Measurements from ENCODE around the gene NEFH.

Gene NEFH

DNA sequence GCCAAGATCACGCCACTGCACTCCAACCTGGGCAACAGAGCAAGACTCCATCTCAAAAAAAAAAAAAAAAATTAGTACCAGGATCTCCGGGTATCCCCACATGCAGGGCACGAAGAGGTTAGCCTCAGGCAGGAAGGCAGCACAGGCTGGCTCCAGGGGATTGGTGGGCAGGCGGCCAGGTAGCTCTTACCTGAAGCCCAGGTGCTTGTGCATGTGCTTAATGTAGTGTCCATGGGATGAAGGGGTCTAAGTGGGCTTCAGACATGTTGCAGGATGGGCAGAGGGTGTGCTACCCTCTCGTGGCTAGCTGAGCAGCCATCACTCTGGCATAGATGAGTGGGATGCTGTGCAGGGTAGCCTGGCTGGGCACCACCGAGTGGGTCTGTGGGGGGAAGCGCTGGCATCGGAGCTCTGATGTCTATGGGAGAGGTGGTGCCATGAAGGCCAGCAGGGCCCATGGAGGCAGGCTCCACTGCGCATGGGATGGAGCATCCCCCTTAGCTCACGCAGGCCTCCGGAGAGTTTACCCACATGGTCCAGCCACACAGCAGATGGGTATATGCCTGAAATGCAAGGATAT lies 30.6 kb upstream of the NEFH start:
- H3K4me3 ChIP-seq (ENCODE audit: low read length) = no peak overlapping the region
- TF ChIP-seq ZNF274 (IDR thresholded peaks at IDR 0.05; ENCODE audit: low read depth, low read length) = no peak

DNA sequence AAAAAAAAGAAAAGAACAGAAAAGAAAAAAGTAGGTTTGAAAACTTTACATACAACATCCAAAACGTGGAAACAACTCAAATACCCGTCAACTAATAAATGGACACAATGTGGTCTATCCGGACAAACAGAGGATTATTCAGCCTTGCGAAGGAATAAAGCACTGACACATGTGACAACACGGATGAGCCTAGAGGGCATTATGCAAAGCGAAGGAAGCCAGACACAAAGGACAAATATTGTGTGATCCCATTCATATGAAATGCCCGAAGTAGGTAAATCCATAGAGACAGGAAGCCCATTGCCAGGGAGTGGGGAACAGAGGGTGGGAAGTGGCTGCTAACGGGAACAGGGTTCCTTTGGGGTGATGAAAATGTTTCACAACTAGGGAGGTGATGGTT lies 29.8 kb upstream of the NEFH start:
- no peak overlapping the region for H3K4me3 ChIP-seq (ENCODE audit: low read length)
- no peak for TF ChIP-seq ZNF274 (IDR thresholded peaks at IDR 0.05; ENCODE audit: low read depth, low read length)

DNA sequence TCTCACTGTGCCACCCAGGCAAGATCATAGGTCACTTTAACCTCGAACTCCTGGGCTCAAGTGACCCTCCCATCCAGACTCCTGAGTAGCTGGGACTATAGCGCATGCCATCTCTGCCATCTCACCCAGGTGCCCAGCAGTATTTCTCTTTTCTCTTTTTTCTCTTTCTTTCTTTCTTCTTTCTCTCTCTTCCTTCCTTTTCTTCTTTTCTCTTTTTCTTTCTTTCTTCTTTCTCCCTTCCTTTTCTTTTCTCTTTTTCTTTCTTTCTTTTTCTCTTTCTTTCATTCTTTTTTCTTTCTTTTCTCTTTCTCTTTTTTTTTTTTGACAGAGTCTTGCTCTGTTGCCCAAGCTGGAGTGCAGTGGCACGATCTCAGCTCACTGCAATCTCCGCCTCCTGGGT lies 28.2 kb upstream of the NEFH start:
- no peak for TF ChIP-seq ZNF274 (IDR thresholded peaks at IDR 0.05; ENCODE audit: low read depth, low read length)
- H3K4me3 ChIP-seq (ENCODE audit: low read length) = no peak overlapping the region

DNA sequence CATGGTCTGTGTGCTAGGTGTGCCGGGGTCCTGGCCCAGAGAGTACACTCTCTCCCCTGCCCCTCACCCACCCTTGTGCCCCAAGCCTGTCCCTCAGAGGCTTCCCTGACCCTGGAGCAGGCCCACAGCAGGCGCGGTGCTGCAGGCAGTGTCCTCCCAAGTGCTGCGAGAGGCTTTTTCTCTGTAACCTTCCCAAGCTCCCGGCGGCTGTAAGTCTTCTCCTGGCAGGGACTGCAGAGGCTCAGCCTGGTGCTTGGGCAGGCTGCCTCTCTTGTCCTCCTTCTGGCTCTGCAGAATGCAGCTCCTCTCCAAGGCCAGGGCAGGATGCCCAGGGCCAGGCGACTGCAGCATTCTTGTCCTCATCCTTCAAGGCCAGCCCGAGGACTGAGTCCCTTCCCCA lies 25.7 kb upstream of the NEFH start:
- H3K4me3 ChIP-seq (ENCODE audit: low read length) = no peak overlapping the region
- no peak for TF ChIP-seq ZNF274 (IDR thresholded peaks at IDR 0.05; ENCODE audit: low read depth, low read length)

DNA sequence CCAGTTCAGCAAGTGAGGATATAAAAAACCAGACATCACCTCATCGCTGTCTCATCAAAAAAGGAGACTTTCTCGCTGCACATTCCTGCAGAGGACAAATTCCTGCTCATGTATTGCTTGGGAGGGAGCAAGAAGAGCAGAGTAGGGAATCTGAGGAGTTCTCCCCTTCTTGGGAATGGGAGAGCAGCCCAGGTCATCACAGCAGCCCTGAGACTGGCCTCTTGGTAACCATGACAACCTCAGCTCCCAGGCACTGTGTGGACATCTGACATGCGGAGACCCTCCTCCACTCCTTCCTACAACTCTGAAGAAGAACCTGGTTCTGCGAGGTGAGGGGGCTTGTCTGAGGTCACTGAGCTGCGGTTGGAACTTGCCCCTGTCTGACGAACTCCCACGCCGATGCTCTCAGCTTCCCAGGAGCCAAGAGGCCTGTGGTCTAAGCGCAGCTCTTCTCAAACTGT lies 23.8 kb upstream of the NEFH start:
- H3K4me3 ChIP-seq (ENCODE audit: low read length) = no peak overlapping the region
- TF ChIP-seq ZNF274 (IDR thresholded peaks at IDR 0.05; ENCODE audit: low read depth, low read length) = no peak

DNA sequence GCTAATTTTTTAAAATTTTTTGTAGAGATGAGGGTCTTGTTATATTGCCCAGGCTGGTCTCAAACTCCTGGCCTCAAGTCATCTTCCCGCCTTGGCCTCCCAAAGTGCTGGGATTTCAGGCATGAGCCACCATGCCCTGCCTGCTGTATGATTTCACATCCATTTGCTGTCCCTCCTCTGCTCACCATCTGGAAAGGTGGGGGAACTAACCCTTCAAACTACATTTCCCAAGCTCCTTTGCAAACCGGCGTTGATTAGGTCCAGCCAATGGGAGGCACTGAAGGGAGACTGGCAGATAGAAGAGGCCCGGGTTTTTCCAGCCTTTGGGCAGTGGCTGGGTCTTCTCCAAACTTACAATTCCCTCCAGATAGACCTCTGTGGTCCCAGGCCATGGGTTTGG lies 22.3 kb upstream of the NEFH start:
- TF ChIP-seq ZNF274 (IDR thresholded peaks at IDR 0.05; ENCODE audit: low read depth, low read length) = no peak
- no peak overlapping the region for H3K4me3 ChIP-seq (ENCODE audit: low read length)

DNA sequence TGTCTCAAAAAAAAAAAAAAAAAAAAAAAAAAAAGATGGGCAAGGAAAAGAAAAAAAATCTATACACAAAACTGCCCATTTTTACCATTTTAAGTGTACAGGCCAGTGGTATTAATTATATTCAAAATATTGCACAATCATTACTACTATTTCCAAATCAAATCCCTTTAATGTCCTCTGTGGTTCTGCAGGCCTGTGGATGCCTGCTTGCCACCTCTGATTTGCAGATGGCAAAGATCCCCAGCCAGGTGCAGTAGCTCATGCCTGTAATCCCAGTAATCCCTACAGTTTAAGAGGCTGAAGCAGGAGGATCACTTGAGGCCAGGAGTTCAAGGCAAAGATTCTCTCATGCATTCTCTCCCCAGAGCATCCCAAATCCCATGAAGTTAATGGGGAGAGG lies 21.5 kb upstream of the NEFH start:
- H3K4me3 ChIP-seq (ENCODE audit: low read length) = no peak overlapping the region

DNA sequence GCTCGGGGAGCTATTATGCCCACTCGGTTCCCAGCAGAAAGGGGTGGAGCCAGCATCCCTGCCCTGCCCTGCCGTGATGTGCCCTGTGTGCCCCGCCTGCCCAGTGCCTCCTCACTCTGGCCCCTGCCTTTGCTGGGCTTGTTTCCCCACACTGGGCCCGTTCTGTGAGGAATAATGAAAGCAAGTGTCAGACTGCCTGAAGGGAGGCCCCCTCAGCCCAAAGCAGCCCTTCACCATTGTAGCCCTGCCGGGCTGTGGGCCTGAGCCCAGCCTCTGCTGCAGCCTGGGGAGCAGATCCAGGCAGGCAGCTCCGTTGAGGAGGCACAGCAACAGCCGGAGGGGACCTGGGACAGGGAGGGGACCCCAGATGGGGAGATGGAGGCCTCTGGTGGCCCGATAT lies 20.2 kb upstream of the NEFH start:
- no peak for TF ChIP-seq ZNF274 (IDR thresholded peaks at IDR 0.05; ENCODE audit: low read depth, low read length)

More for the DNA sequence above, 21.5 kb upstream of the NEFH start:
- TF ChIP-seq ZNF274 (IDR thresholded peaks at IDR 0.05; ENCODE audit: low read depth, low read length) = no peak

DNA sequence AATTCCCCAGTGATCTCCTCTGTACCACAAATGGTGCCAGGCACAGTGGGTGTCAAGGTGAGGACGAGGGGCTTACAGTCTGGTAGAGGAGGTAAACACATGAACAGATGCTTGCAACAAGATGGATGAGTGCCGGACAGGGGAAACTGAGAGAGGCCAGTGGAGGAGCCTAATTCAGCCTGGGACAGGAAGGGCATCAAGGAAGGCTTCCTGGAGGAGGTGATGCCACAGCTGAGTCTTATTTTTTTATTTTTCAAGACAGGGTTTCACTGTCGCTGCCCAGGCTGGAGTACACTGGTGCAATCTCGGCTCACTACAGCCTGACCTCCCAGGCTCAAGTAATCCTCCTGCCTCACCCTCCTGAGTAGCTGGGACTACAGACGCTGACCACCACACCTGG lies 18.8 kb upstream of the NEFH start:
- no peak for TF ChIP-seq ZNF274 (IDR thresholded peaks at IDR 0.05; ENCODE audit: low read depth, low read length)
- no peak overlapping the region for H3K4me3 ChIP-seq (ENCODE audit: low read length)

More for the DNA sequence above, 20.2 kb upstream of the NEFH start:
- no peak overlapping the region for H3K4me3 ChIP-seq (ENCODE audit: low read length)

DNA sequence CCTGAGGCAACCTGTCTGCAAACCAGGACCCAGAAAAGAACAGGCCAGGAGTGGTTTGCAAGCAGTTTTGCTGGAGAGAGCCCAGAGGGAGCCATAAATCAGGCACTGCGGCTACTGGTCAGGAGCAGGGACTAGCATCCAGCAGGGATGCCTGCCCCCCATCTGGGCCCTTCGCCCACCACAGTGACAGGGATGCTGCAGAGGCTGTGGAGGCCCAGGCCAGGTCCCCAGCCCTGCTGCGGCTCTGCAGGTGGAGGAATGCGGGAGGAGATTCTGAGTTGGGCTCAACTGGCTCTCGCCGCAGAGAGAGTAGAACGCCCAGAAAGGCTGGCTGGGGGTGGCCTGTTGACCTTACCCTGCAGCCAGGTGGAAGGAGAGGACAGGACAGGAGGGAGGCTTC lies 16.4 kb upstream of the NEFH start:
- TF ChIP-seq ZNF274 (IDR thresholded peaks at IDR 0.05; ENCODE audit: low read depth, low read length) = no peak
- no peak overlapping the region for H3K4me3 ChIP-seq (ENCODE audit: low read length)

DNA sequence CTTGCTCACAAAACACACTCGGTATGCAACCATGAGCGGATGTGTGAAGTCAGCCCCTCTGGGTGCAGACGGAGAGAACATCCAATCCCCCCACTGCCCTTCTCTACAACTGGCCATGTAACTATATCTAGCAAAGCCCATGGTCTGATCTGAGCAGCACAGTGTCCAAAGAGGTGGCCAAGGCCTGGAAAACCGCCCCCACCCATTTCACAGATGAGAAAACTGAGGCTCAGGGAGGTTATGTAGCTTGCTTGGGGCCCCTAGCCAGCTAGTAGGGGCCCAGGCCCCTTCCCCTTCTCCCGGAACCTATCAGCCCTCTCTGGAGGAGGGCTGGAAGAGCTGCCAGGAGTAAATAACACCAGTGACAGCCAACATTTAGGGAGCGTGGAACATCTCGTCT lies 15.4 kb upstream of the NEFH start:
- H3K4me3 ChIP-seq (ENCODE audit: low read length) = no peak overlapping the region
- TF ChIP-seq ZNF274 (IDR thresholded peaks at IDR 0.05; ENCODE audit: low read depth, low read length) = no peak

DNA sequence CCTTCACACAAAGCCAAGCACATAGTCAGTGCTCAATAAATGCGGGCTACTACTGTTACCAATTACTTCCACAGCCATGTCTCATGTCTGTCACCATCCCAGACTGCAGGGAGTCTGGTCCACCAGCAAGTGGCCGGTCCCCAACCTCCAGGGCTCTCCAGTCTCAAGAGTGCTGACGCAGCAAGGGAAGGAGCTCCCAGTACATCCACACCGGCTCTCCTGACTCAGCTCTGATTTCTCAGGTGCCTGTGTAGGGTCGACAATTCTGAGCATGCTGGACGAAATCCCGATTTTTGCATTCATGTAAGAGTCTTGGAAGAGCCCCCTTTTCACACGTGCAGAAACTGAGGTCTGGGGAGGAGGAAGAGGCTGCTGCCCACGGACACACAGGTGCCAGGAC lies 10.3 kb upstream of the NEFH start:
- no peak overlapping the region; the same call in 1 of the 2 replicates for H3K4me3 ChIP-seq (ENCODE audit: low read length)

DNA sequence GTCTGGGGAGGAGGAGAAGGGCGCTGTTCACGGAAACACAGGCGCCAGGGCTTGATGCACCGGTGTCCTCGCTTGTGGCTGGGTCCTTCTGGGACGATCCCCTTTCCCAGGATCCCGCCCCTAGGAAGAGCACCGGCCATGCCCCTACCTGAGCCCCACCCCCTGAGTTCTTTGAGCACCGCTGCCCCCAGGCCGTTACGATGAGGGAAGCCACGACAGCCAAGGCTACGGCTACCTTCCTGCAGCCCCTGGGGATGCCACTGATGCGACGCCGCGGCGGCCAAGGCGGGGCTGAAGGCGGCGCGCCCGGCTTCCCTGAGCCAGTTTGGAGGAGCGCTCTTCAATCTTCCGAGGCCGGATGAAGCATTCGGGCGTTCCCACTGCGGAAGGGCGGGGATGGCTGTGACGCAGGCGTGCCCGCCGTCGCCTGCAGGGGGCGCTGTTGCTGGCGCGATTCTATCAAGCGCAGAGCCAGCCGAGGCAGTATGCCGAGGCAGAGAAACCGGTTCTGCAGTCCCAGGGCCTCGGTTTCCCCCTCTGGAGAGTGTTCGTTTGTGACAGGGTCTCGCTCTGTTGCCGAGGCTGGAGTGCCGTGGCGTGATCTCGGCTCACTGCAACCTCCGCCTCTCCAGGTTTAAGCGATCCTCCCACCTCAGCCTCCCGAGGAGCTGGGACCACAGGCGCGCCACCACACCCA lies 9.7 kb upstream of the NEFH start:
- no peak for TF ChIP-seq ZNF274 (IDR thresholded peaks at IDR 0.05; ENCODE audit: low read depth, low read length)
- peak overlapping the region; percentile 8; the same call in 1 of the 2 replicates for H3K4me3 ChIP-seq (ENCODE audit: low read length)

More for the DNA sequence above, 10.3 kb upstream of the NEFH start:
- TF ChIP-seq ZNF274 (IDR thresholded peaks at IDR 0.05; ENCODE audit: low read depth, low read length) = no peak

DNA sequence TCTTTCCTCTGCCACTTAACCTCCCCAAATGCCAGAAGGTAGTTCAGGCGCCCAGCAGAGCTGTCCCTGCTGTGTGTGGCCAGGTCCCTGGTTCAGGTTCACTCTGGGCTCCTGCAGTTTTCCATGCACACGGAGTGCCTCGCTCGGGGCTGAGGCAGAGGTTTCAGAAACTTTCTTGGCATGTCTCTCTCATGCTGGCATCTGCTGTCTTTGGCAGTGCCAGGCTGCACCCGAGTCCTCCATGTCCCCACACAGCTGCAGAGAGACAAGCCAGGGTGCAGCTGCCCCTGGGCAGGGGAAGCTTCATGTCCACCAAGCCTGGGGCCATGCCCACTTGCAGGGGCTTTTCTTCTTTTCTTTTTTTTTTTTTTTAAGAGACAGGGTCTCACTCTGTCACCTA lies 7.0 kb upstream of the NEFH start:
- TF ChIP-seq ZNF274 (IDR thresholded peaks at IDR 0.05; ENCODE audit: low read depth, low read length) = no peak

DNA sequence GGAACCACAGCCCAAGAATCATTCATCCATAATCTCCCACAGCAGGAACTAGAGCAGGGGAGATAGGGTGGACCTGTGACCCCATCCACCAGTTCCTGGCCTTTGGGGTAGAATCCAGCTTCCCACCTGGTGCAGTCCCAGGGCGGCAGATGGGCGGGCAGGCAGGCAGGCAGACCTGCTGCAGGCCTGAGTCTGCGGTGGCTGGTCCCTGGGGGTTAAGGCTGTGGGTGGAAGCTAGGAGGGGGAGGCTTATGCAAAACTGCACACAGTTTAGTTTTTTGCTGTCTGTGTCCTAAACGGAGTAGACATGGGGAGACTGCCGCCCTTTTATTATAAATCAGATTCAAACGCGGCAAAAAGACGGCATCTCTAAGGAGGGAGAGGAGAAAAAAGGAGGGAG lies 4.5 kb upstream of the NEFH start:
- no peak overlapping the region for H3K4me3 ChIP-seq (ENCODE audit: low read length)
- TF ChIP-seq ZNF274 (IDR thresholded peaks at IDR 0.05; ENCODE audit: low read depth, low read length) = no peak

More for the DNA sequence above, 7.0 kb upstream of the NEFH start:
- no peak overlapping the region for H3K4me3 ChIP-seq (ENCODE audit: low read length)
